GM18873 (cell line): ENCODE data around the gene LPAR2.

ENCODE experiments used
- ATAC-seq: cut with Tn5 transposase; IDR thresholded peaks from one replicate; pipeline ENCODE4 v1.9.1; 2021; ENCODE audit warnings: mild to moderate bottlenecking, moderate library complexity, moderate number of reproducible peaks; ENCODE audit not compliant: unreplicated experiment, low FRiP score

The LPAR2 gene

DNA sequence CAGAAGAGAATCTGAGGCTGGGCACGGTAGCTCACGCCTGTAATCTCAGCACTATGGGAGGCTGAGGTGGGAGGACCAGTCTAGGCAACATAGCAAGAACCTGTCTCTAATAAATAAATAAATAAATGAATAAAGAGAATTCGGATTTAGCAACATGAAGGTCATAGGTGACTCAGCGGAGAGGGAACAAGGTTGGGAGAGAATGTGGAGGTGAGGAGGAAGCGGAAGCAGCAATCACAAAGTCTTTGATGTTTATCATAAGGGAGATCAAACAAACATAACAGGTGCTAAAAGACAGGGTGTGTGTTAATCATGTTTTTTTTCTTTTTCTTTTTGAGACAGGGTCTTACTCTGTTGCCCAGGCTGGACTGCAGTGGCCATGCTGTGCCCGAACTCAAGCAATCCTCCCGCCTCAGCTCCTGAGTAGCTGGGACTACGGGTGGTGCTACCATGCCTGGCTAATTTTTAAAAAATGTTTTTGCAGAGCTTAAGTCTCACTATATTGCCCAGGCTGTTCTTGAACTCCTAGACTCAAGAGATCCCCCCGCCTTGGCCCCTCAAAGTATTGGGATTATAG, 25.8 kb downstream of the LPAR2 start:
- no peak for ATAC-seq

DNA sequence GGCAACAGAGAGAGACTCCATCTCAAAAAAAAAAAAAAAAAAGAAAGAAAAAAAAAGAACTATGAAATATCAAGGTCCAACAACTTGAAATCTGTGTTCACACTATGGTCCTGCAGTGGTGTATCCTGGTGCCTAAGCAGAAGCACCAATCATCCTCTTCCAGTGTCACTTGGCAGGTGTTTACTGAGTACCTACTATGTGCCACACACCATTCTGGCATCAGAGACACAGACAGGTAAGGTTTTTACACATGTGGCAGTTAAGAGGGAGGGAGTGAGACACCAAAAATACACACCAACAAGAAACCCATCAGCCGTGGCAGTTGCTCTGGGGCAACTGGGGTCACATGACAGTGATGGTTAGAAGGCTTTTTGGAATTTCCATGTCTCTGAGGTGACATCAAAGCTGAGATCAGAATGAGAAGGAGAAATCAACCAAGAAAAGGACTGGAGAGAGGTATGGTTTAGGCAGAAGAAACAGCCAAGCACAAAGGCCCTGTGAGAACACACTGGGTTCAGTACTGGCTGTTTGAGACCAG, 27.2 kb downstream of the LPAR2 start:
- ATAC-seq: no peak

DNA sequence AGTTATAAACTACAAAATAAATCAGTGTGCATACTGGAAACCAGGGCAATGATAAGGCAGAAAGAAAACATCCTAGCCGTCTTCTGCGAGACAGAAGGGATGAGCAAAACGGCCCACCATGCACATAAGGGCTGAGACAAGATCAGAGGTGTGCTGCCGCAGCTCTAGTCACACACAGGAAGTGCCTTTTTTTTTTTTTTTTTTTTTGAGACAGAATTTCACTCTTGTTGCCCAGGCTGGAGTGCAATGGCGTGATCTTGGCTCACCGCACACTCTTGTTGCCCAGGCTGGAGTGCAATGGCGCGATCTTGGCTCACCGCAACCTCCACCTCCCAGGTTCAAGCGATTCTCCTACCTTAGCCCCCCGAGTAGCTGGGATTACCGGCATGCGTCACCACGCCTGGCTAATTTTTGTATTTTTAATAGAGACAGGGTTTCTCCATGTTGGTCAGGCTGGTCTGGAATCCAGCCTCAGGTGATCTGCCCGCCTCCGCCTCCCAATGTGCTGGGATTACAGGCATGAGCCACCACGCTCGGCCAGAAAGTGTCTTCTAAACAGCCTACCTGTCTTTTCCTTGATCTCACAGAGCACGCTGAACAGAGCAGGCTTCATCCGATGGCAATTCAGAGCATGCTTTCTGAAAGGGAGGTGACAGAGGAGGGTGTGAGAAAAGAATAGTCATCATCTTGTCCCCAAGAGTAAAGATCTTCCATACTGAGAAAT, 29.1 kb downstream of the LPAR2 start:
- ATAC-seq: peak; percentile 29

DNA sequence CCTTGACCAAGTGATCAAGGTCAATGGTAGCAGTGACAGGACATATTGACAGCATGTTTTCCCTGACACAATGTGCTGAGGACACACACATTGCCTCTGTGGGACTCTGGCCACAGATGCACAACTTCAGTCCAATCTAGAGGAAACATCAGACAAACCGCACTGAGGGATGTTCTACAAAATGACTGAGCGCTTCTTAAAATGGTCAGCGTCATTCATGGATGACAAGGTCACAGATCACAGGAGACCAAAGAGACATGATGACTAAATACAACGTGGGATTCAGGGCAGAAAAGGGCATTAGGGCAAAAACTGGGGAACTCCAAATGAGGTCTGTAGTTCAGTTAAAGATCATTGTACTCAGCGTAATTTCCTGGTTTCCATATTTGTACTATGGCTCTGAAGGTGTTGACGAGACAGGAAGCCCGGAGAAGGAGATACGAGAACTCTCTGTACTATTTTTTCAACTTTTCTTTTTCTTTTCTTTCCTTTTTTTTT, 30.2 kb downstream of the LPAR2 start:
- peak; percentile 69 for ATAC-seq

DNA sequence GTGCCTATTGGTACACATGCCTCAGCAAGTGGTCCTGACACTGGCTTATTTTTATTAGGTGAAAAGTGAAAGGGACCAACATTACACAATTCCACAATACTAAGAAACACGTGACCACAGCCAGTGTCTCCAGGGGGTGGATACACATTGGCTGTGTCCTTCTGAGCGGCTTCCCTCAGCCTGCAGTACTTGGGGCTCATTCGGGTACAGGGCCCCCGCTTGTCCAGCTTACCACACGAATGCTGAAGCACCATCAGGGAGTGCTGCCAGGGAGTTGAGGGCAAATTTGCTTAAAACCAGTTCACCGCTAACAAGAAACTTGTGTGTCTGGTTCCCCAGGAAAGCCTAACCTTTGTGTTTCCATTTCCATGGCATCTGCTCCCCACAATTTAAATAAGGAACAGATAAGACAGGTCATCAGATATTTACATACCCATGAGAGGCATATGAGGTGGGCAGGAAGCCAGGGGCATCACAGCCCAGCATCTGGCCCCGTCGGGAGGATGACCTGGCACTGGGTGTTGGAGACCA, 32.8 kb downstream of the LPAR2 start:
- ATAC-seq: no peak

DNA sequence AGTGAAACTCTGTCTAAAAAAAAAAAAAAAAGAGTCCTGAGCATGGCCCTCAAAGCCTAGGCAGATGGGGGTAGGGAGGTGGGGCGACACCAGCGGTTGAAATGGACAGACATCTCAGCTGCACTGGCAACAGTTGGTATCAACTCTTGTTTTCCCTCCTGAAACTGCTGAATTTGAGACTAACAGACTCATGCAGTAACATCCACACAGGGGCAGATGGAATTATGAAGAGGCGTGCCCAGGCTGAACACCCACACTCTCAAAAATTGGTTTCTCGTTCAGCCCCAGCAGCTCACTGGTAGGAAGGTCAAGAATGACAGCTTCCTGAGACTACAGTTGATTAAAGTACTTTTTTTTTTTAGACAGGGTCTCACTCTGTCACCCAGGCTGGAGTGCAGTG, 33.6 kb downstream of the LPAR2 start:
- no peak for ATAC-seq

DNA sequence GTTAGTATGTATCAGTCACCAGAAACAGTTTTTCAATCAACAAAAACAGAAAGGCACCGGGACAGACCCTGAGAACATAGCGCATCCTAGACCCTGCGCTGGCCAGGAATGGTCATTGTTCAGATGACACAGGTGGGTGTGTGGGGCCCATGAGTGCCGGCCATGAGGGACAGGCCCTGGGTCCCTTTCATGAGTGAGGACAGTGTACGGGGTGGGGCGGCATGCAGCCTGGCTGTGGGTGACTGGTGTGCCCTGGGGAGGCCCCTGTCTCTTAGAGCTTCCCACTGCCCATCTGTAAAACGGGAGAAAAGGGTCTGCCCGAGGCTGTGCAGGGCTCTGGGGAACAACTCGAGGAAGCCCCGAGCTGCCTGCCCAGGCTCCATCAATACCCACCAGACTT, 35.3 kb downstream of the LPAR2 start:
- no peak for ATAC-seq

DNA sequence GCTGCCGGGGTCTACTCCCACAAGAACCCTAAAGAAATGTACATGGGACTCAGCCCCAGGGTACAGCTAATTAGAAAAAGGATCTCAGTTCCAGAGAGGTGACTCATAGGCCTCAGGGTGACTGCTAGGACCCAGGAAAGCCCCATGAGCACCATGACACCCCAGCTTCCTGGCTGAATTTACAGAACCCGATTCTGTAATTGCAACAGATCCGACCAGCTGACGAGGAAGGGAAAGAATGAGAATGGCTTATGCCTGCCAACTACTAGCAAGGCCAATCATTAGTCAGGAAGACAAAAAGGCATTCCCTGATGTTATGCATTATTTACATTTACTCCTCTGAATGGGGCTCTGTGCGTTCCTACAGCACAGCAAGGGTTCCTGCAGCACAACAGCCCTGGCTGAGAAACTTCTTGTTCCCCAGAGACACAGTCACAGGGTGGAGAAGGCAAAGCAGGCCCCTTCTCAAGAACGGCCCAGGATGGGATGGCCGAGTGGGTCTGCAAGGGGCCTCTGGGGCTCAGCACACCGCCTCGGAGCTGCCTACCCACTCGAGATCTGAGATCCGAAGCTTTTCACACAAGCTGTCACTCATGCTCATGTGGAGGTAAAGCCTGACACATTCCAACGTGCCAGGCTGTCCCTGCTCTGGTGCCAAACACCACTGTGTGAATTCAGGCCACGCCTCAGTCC, 36.7 kb downstream of the LPAR2 start:
- peak; percentile 59 for ATAC-seq

DNA sequence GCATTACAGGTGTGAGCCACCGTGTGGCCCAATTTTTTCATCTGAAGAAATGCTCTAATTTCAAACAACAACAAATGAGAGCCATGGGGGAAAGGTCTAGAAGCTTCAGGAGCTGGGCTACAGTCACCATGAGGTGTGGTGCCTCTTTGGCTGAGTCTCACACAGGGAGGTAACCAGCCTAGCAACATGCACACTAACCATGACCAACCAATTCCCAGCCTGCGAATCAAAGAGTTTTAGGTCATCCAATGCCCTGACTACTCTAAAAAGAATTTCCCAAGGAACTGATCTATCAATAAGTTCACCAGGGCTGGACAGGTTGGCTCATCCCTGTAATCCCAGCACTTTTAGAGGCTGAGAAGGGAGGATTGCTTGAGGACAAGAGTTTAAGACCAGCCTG, 39.5 kb downstream of the LPAR2 start:
- ATAC-seq: no peak

DNA sequence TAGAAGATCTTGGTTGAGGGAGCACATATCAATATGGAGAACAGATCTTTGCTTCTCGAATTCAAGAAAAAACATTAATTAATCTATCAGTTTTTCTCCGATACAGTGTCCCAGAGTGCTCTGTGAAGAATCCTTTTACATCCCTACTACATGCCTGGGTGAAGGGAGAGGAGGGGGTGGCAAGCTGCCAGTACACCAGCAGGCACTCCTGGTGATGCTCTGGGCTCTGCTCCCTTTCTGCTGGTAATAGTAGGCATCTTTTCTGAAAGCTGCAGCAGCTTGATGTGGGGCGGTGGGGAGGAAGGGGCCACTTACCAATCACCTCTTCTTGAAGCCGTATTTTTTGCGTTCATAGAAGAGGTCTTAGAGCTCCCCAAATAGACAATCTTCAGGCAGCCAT, 40.2 kb downstream of the LPAR2 start:
- ATAC-seq: no peak

DNA sequence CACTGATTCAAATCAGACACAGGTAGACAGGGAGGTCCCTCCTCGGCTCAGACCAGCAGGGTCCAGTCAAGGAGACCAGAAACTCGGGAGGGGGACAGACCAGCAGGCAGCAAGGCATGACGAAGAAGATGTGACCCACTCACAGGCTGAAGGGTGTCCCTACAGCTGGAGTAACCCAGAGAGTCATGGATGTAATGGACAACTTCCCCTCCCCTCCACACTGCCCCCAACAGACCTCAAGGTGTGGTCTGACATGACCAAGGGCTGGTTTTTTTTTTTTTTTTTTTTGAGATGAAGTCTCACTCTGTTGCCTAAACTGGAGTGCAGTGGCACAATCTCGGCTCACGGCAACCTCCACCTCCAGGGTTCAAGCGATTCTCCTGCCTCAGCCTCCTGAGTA, 43.7 kb downstream of the LPAR2 start:
- no peak for ATAC-seq

DNA sequence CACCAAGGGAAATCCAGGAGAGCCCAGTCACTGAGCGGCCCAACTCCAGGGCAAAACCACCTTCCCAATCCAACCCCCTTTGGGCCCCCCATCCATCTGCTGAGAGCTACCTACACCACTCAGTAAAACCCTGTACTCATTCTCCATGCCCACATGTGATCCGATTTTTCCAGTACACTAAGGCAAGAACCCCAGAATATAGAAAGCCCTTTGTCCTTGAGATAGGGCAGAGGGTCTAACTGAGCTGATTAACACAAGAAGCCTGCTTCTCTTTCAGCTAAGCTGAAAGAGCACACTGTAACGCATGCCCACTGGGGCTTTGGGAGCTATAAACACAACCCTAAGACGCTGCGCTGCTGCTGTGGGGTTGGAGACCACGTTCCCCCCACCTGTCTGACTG, 45.5 kb downstream of the LPAR2 start:
- no peak for ATAC-seq

DNA sequence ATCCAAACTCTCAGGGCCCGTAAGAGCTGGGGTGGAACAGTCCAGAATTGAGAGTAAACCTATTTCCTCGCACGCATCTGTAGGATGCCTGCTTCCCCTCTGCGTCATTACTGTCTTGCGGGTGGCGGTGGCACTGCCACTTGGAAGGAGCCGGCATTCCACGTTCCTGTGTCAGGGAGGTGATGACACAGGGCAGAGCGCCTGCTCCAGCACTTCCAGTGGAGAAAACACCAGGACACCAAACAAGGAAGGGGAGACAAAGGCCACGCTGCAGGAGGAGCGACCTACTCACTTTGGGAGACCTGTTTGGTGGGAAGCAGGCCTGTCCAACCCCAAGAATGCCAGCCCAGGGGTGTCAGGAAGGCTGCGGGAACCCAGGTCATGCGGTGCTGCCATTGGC, 46.6 kb downstream of the LPAR2 start:
- no peak for ATAC-seq

DNA sequence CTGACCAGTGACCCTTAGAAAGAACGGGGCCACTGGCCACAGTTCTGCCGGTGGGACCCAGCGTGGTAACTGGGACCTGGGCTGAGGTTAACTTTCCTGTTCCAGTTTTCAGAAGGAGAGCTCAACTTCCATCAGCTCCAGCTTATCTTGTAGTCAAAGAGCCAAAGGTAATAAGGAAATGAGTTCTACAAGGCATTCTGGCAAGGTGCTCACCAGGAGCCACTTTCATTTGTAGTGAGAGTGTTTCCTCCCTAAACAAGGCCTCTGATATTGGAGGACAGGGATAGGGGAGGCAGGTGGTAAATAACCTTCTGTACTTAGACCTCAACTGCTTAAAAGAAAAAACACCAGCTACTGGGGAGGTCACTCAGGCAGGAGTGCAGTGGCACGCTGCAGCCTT, 47.6 kb downstream of the LPAR2 start:
- ATAC-seq: no peak

DNA sequence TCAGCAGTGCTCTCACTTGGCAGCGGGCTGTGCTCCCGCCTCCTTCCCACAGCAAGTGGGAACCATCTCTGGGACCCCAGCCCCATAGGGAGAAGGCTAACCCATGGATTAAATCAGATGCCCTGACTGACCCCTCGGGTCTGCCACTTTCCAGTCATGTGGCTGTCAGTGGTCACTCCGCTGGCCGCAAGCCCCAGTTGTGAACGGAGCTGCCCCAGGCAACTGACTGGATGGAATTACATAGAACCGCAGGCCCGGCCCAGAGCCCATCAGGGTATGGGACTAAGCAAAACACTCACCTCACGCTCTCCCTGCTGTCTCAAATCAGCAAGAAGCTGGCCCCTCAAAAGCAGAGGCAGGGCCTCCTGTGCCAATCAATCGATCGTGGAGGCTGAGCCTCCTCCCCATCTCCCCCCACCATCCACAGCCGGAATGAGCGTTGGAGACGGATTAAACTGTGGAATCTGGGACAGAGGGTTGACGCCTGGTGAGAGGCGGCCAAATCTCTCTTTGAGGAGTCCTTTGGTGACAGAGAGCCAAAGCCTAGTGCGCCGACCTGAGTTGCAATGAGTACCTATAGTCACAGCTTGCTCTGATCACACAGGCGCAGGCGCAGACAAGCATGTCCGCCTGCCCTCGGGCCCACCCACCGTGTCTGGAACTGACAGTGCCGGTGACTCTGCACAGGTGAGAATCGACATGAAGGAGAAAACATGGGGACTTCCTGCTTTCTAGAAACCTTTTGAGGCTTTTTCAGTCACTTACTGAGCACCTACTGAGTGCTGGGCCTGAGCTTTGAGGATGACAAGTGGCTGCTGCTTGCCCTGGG, 48.3 kb downstream of the LPAR2 start:
- ATAC-seq: no peak

DNA sequence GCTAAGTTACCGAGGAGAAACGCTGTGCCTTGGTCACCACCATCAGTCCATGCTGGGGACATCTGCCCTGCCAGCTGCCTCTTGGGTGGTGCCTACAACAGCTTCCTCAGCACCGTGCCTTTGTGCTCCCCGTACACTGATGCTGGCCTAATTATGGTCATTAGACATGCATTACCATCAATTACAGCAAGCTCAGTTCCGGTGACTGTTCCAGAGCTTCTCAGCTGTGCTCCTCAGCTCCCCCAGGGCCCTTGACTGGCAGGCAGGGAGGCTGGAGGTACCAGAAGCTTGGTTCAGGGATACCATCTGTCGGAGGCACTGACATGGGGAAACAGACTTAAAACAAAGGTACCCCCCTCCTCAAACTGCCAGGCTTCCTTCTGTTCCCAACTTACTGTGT, 49.8 kb downstream of the LPAR2 start:
- ATAC-seq: no peak

DNA sequence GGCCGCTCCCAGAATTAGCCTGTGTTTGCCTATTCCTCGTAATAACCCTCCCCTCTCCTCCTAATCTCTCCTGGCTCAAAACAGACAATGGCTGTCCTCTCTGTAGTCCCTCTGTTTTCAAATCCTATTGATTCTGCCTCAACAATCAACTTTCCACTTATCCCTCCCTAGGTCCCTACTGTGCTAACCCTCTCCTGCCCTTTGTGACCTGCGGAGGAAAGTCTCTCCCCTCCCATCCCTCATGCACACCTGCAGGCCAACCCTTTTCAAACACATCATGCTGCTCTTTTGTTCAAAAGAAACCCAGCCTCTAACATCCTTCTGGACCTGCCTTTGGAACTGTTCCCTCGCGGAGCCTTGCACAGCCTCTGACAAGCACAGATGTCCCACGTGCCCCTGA, 52.6 kb downstream of the LPAR2 start:
- no peak for ATAC-seq
